Epithelial cell of esophagus (primary cell): ENCODE results near the gene DUSP23.

Experiments
- DNase-seq: peaks from one replicate; pipeline ENCODE4 v3.0.0; 2010; ENCODE audit warnings: low read depth
- H3K4me3 ChIP-seq: 2 replicates; pipeline ENCODE4 v1.5.1; 2011; ENCODE audit warnings: mild to moderate bottlenecking, low read length, control low read depth
- CTCF ChIP-seq: IDR thresholded peaks from 2 replicates; pipeline ENCODE4 v1.5.1; 2011; ENCODE audit warnings: low read depth, mild to moderate bottlenecking, low read length, control low read depth, inconsistent platforms; ENCODE audit not compliant: insufficient read depth; ENCODE audit errors: missing control alignments

Gene DUSP23

GRCh38 chr1:159783724-159784123 lies 3.0 kb downstream of the DUSP23 start:
- TF ChIP-seq CTCF: no peak
- no peak for DNase-seq
- H3K4me3 ChIP-seq: no peak overlapping the region

- TF ChIP-seq CTCF: no peak
- DNase-seq: no peak
These were observed 5.7 kb downstream of the DUSP23 start for GRCh38 chr1:159786465-159786864.

GRCh38 chr1:159786966-159787365 lies 6.2 kb downstream of the DUSP23 start:
- H3K4me3 ChIP-seq: no peak overlapping the region
- peak; percentile 84 for DNase-seq
- no peak for TF ChIP-seq CTCF

More at GRCh38 chr1:159786465-159786864, 5.7 kb downstream of the DUSP23 start:
- H3K4me3 ChIP-seq: no peak overlapping the region

GRCh38 chr1:159790237-159790917 lies 9.6 kb downstream of the DUSP23 start:
- DNase-seq: peak; percentile 35
- peak; percentile 56 for TF ChIP-seq CTCF

GRCh38 chr1:159791031-159791430 lies 10.3 kb downstream of the DUSP23 start:
- no peak overlapping the region for H3K4me3 ChIP-seq
- no peak for DNase-seq
- no peak for TF ChIP-seq CTCF

More at GRCh38 chr1:159790237-159790917, 9.6 kb downstream of the DUSP23 start:
- H3K4me3 ChIP-seq: no peak overlapping the region

GRCh38 chr1:159791461-159791860 lies 10.7 kb downstream of the DUSP23 start:
- DNase-seq: no peak
- H3K4me3 ChIP-seq: no peak overlapping the region
- TF ChIP-seq CTCF: no peak

GRCh38 chr1:159795534-159795933 lies 14.8 kb downstream of the DUSP23 start:
- DNase-seq: no peak
- TF ChIP-seq CTCF: no peak
- no peak overlapping the region for H3K4me3 ChIP-seq
